ENCODE results near the gene CDK15.

DNA sequence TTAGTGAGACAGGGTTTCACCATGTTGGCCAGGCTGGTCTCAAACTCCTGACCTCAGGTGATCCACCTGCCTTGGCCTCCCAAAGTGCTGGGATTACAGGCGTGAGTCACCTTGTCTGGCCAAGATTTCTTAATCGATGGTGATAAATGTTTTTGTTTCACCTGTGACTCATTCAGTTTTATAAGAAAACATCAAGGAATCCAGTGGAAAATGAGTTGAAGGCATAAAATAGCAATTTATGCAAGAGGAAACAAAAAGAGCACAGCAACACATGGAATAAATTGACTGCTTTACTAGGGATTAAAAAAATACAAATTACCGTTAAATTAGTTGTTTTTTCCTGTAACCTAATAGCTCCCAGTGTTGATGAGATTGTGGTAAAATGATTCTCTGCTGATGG is 80.2 kb downstream of the CDK15 start:
- TF ChIP-seq, protein P1, sequence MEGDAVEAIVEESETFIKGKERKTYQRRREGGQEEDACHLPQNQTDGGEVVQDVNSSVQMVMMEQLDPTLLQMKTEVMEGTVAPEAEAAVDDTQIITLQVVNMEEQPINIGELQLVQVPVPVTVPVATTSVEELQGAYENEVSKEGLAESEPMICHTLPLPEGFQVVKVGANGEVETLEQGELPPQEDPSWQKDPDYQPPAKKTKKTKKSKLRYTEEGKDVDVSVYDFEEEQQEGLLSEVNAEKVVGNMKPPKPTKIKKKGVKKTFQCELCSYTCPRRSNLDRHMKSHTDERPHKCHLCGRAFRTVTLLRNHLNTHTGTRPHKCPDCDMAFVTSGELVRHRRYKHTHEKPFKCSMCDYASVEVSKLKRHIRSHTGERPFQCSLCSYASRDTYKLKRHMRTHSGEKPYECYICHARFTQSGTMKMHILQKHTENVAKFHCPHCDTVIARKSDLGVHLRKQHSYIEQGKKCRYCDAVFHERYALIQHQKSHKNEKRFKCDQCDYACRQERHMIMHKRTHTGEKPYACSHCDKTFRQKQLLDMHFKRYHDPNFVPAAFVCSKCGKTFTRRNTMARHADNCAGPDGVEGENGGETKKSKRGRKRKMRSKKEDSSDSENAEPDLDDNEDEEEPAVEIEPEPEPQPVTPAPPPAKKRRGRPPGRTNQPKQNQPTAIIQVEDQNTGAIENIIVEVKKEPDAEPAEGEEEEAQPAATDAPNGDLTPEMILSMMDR (IDR thresholded peaks at IDR 0.05): no peak
- TF ChIP-seq POLR2A (IDR thresholded peaks at IDR 0.05): no peak

Measured in body of pancreas (tissue), 4 donors.